ENCODE measurements around the gene KCNQ1.

Gene KCNQ1

DNA sequence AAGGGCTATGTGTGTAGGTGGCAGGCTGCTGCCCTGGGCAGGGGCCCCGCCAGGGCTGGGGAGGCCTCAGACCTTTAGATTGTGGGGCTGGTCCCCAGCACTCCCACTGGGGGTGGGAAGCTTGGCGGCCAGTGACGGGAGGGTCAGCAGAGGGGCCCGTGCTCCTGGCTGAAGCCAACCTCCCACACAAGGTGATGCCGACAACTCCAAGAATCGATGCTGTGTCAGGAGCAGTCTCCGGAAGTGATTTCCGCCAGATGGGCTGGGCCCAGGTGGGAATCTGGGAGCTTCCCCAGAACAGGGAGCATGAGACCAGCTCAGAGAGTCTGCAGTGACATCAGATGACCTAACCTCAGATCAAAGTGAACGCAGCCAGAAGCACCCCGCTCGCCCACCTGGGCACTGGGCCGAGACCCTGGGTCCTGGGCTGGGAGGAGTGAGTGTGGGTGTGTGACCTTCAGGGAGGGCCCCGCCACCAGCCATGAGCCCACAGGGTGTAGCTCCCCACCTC lies 8.2 kb upstream of the KCNQ1 start:
- TF ChIP-seq, protein P1, sequence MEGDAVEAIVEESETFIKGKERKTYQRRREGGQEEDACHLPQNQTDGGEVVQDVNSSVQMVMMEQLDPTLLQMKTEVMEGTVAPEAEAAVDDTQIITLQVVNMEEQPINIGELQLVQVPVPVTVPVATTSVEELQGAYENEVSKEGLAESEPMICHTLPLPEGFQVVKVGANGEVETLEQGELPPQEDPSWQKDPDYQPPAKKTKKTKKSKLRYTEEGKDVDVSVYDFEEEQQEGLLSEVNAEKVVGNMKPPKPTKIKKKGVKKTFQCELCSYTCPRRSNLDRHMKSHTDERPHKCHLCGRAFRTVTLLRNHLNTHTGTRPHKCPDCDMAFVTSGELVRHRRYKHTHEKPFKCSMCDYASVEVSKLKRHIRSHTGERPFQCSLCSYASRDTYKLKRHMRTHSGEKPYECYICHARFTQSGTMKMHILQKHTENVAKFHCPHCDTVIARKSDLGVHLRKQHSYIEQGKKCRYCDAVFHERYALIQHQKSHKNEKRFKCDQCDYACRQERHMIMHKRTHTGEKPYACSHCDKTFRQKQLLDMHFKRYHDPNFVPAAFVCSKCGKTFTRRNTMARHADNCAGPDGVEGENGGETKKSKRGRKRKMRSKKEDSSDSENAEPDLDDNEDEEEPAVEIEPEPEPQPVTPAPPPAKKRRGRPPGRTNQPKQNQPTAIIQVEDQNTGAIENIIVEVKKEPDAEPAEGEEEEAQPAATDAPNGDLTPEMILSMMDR (IDR thresholded peaks at IDR 0.05) = no peak

- TF ChIP-seq, protein P1 (IDR thresholded peaks at IDR 0.05) = no peak
Observed at GRCh38 chr11:2437516-2437915, 7.3 kb upstream of the KCNQ1 start.

GRCh38 chr11:2439820-2440219 lies 5.0 kb upstream of the KCNQ1 start:
- TF ChIP-seq, protein P1 (IDR thresholded peaks at IDR 0.05) = no peak

DNA sequence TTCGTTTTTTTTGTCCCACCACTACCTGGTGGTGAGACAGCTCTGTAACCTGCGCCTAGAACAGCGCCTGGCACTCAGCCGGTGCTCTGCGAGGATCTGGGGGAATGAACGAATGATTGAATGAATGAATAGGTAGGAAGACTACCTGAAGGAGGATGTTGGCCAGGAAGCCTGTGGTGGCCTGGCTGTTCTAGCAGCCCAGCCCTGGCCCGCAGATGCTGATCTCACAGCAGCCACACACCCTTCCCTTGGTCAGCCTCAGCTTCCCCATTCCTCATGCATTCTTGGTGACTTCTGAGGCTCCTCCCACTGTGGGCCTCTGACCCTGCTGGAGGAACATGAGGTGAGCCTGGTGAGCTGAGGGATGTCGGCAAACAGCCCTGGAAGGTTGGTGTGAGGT lies 4.2 kb upstream of the KCNQ1 start:
- TF ChIP-seq, protein P1 (IDR thresholded peaks at IDR 0.05) = no peak

DNA sequence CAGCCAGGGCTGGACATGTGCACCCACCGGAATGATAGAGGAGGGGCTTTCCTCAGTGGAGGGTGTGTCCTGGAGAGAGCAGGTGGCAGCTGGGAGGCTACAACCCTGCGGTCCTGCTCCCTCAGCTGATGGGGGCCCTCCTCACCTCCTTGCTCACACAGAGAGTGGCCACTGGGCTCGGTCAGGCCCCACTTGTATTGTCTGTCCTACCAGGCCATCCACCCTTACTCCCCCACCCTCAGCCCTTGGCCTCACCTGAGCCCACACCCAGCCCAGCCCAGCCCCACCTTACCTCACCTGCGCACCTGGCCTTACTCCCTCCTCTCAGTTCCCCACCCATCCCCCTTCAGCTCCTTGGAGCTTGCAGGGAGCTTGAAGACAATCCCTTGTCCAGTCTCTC lies 3.6 kb upstream of the KCNQ1 start:
- TF ChIP-seq, protein P1 (IDR thresholded peaks at IDR 0.05) = no peak

- TF ChIP-seq, protein P1 (IDR thresholded peaks at IDR 0.05) = no peak
Observed at GRCh38 chr11:2442589-2442988, 2.2 kb upstream of the KCNQ1 start.

- TF ChIP-seq, protein P1 (IDR thresholded peaks at IDR 0.05) = no peak
Observed at GRCh38 chr11:2443406-2443805, 1.4 kb upstream of the KCNQ1 start.
